OCI-LY7 (cell line): ENCODE results near the gene CCBE1.

ENCODE experiments used
- CTCF ChIP-seq: fragments of 200-600 bp; sonication (generic); conservative IDR thresholded peaks from 2 replicates; pipeline ENCODE4 v1.5.1; 2014; ENCODE audit warnings: mild to moderate bottlenecking, antibody characterized with exemption, low read length, moderate library complexity, mixed read lengths
- EZH2phosphoT487 ChIP-seq: fragments of 200-600 bp; sonication (generic); IDR thresholded peaks from 2 replicates; pipeline ENCODE4 v1.6.1; 2018; ENCODE audit warnings: low read depth, borderline replicate concordance, mild to moderate bottlenecking, mixed run types, antibody characterized with exemption, low read length, moderate library complexity, mixed read lengths

GRCh38 chr18:59724103-59724502, 26.9 kb upstream of the CCBE1 start:
- TF ChIP-seq CTCF (no peak), EZH2phosphoT487 (no peak)
